ENCODE measurements around the gene NRXN2. TPM values are rescaled to one million over a fixed set of nuclear protein-coding genes. Genes with fewer than 3 reads are reported as not detected.

Gene NRXN2
- total RNA-seq, 2 donors from 2014 or later = 0.74 to 1.3 TPM

DNA sequence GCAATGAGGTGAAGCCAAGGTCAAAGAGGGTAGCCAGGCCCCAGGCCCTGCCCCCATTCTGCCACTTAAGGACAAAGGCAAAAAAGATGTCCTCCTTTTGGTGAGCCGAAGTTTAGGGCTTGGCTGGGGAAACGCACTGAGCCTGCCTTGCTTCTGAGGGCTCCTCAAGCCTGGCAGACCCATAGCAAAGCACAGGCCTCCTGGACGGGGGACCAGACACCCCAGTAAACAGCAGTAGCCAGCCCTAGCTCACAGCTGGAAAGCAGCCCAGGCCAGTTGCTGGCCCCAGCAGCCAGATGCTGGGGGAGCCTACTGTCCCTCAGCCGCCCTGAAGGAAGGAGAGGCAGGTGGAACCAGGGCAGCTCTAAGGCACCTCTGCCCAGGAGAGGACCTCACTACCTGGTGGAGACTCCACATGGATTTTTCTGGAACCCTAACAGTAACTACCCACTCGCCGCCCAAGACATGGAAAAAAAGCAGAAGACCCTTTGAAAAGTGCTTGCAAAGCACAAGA, 40.6 kb upstream of the NRXN2 start:
- Mint-ChIP-seq H3K27me3 (no peaks in the 10 kb centered on the region), H3K27ac (peak overlapping the region; percentile 83 to 98), H3K36me3 (peaks cover 27% of the 10 kb centered on the region), H3K9me3 (no peaks in the 10 kb centered on the region), H3K4me3 (peak overlapping the region; percentile 75), H3K4me1 (ENCODE audit: low read depth in 2 of 2) (peaks cover 77 to 78% of the 10 kb centered on the region in 2 donors)
- DNase-seq (ENCODE audit: low spot score) (peak; percentile 60), ATAC-seq (peak in 1 of 2 donors; percentile 1)

DNA sequence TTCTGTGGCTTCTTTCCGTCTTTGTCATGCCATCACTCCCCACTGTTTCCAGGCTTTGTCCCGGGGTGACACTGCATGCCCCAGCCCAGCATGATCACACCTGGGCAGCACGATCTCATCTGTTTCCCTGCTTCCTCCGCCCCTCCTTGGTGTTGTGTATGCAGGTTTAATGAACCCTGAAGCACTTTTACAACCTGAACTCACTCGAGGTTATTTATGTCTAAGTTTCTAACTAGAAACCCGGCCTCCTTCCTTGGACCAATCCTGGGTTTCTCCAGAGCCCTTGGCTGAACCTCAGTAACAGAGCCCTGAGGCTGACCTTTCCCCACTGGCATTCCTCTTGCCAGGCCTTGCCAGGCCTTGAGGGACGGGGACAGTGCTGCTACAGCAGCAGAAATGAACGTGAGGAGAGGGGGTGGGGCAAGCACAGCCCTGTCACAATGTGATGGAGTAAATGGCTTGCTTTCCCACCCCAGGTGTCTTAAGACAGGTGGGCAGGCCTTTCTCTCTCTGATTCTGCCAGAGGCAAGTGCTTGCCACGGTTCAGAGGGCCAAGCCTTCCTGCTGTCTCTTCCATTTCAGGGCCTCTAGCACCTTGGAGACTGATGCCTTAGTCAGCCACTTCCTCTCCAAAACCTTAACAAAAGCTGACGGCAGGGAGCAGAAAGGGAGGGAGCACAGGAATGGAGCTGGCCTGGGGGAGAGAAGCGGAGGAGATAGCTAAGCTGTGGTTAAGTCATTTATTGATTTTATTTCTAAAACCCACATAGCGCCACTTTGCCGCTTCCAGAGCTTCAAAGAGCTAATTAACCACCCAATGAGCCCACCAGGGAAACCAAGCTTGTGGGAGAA, 39.9 kb upstream of the NRXN2 start:
- Mint-ChIP-seq H3K27ac (peak overlapping the region; percentile 83 to 98), H3K27me3 (no peaks in the 10 kb centered on the region), H3K4me1 (ENCODE audit: low read depth in 2 of 2) (peaks cover 71 to 72% of the 10 kb centered on the region in 2 donors), H3K4me3 (peak overlapping the region; percentile 75), H3K36me3 (peaks cover 20% of the 10 kb centered on the region), H3K9me3 (no peaks in the 10 kb centered on the region)
- ATAC-seq (peak in 1 of 2 donors; percentile 31), DNase-seq (ENCODE audit: low spot score) (peak; percentile 49)

- Mint-ChIP-seq H3K4me1 (ENCODE audit: low read depth in 2 of 2) (peaks cover 69 to 71% of the 10 kb centered on the region in 2 donors), H3K27ac (peak overlapping the region; percentile 83 to 98), H3K36me3 (peaks cover 18% of the 10 kb centered on the region), H3K9me3 (no peaks in the 10 kb centered on the region), H3K27me3 (no peaks in the 10 kb centered on the region), H3K4me3 (peak overlapping the region; percentile 75)
- peak; percentile 55 for DNase-seq (ENCODE audit: low spot score)
- ATAC-seq = peak; percentile 21 to 33
Observed at GRCh38 chr11:64762277-64762673, 39.3 kb upstream of the NRXN2 start.

DNA sequence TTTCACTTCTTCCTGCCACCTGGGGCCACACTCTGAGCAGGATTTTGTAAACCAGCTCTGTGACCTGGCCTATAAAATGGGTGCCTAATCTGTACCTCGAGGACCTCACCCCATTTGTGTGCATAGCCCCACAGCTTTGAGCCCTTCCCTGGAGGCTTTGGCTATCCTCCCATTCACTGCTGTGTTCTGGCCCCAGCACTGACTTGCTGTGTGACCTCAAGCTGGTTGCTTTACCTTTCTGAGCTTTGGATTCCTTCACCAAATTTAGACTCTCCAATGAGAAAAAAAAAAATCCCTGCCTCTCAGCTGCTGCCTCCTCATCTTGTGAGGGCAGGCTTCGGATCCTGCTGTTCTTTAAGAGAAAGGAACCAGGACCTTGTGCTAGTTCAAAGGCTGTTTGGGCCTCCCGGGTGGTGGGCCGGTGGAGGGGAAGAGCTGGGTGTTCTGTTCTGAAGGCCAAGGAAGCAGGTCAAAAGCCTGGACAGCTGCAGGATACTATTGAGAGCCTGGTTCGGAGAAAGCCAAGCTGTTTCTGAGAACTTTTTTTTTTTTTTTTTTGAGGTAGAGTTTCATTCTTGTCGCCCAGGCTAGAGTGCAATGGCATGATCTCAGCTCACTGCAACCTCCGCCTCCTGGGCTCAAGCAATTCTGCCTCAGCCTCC, 37.9 kb upstream of the NRXN2 start:
- H3K9me3 Mint-ChIP-seq = no peaks in the 10 kb centered on the region
- H3K36me3 Mint-ChIP-seq = peaks cover 18% of the 10 kb centered on the region
- DNase-seq (ENCODE audit: low spot score) (peak; percentile 22), ATAC-seq (peak; percentile 11 to 29)
- peak overlapping the region; percentile 55 for H3K4me3 Mint-ChIP-seq
- peaks cover 59 to 63% of the 10 kb centered on the region in 2 donors for H3K4me1 Mint-ChIP-seq (ENCODE audit: low read depth in 2 of 2)
- peak overlapping the region; percentile 83 to 98 for H3K27ac Mint-ChIP-seq
- H3K27me3 Mint-ChIP-seq = no peaks in the 10 kb centered on the region

DNA sequence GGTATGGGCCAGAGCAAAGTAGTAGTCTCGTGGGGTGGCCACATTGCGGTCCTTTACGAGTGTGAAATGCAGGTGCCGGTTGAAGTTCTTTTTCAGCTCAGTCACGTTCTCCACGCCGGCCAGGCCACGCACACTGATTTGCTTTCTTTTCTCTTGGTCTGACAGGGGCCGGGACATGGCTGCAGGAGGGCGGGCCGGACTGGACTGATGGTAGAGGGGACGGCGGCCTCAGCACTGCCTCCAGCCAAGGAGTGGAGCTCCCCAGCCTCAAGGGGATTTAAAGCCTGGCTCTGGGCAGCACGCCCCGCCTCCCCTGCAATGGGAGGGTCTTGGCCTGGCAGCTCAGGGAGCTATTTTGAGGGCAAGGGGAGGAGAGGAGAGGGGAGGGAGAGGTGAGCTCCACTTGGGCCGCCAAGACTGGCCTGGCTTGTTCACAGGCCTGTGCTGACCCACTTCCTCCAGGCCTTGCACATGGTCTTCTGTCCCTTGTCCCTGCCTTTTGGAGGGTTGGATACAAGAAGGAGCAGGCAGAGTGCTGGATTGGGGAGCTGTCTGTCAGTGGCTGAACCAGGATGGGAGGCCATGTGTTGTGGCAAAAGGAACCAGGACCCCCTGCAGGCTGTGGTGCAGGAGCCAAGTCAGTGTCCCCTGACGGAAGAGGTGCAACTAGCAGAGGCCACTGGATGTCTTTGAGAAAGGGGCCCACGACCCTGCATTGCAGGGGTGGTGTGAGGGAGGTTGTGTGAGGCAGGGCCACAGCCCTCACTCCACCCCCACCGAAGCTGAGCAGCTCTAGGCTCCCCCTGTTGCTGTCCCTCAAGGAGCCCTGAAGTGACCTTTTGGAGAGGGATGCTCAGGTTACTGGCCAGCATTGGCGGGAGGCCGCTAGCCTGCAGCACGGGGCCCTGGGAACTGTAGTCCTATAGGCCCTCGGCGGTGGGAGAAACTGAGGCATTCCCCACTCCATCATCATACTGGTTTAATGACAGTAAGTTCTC, 37.0 kb upstream of the NRXN2 start, which contains the start of gene PYGM:
Gene PYGM (minus strand): TSS at position 253 of the 998 bp plus-strand sequence. CDS start 76 bp downstream, at position 177.
- ATAC-seq (no peak), DNase-seq (ENCODE audit: low spot score) (peak; percentile 60)
- Mint-ChIP-seq H3K4me3 (peak within 1 kb of the TSS; percentile 55), H3K9me3 (no peaks in the 10 kb centered on the region), H3K36me3 (peaks cover 14% of the 10 kb centered on the region), H3K27ac (peak within 1 kb of the TSS; percentile 83 to 98), H3K4me1 (ENCODE audit: low read depth in 2 of 2) (peaks cover 54 to 57% of the 10 kb centered on the region in 2 donors), H3K27me3 (no peaks in the 10 kb centered on the region)

DNA sequence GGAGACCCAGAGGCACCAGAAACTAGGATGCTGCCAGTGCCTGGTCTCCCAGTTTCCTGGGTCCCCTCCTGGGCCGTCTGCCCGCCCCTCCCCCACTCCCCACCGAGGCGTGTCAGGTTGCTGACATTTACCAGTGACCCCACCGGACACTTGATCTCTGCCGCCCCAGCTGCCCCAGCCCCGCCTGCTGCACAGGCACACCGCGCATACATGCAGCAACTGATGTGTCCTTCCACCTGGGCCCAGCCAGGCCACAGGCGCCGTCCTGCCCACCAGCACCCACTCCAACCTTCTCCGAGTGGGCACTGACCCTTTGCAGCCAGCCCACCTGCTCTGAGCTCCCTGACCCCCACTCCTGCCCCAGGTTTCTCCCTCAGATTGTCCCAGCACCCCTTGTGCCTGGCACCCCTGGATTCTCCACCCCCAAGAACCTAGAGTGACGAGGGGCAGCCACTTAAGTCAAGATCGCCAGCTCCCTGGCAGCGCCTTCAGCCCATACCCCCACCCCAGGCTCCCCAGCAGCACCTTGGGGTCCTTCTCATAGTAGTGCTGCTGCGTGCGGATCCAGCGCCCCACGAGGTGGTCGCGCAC, 36.2 kb upstream of the NRXN2 start:
- no peak for ATAC-seq
- H3K36me3 Mint-ChIP-seq = peaks cover 6% of the 10 kb centered on the region
- no peak overlapping the region for H3K4me3 Mint-ChIP-seq
- peak; percentile 57 for DNase-seq (ENCODE audit: low spot score)
- H3K27ac Mint-ChIP-seq = peak overlapping the region; percentile 78 to 83
- no peaks in the 10 kb centered on the region for H3K27me3 Mint-ChIP-seq
- H3K9me3 Mint-ChIP-seq = no peaks in the 10 kb centered on the region
- peaks cover 46 to 49% of the 10 kb centered on the region in 2 donors for H3K4me1 Mint-ChIP-seq (ENCODE audit: low read depth in 2 of 2)

DNA sequence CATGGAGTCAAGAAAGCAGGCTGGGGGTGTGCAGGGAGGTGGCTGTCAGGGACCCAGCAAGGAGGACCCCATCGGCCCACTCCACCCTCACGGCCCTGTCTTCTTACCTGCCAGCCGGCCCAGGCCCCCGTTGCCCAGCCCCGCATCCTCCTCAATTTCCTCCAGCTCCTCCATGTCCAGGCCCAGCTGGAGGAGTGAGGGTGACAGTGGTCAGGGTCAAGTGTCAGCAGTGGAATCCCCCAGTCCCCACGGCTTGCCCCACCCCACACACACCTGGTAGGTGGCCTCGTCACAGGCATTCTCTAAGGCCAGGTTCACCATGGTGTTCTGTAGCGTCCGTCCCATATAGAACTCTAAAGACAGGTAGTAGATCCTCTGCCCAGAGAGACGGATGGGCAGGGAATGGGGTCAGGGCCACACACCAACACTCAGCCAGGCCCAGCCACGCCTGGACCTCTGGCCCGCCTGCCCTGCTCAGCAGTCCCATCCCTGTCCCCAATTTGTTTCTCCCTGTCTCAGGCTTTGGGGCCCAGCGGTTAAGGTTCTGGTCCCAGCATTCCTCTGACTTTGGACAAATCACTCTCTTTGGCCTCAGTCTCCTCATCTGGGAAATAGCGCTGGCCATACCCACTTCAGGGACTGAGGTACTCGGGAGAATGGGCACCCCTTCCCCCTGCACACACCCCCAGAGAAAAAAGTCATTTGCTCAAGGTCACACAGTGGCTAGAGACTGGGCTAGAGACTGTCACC, 35.5 kb upstream of the NRXN2 start:
- no peaks in the 10 kb centered on the region for H3K27me3 Mint-ChIP-seq
- H3K27ac Mint-ChIP-seq = peak overlapping the region in 1 of 2 donors; percentile 14
- DNase-seq (ENCODE audit: low spot score) = no peak
- no peak for ATAC-seq
- H3K36me3 Mint-ChIP-seq = peaks cover 6% of the 10 kb centered on the region
- H3K4me1 Mint-ChIP-seq (ENCODE audit: low read depth in 2 of 2) = peaks cover 39 to 42% of the 10 kb centered on the region in 2 donors
- no peaks in the 10 kb centered on the region for H3K9me3 Mint-ChIP-seq
- no peak overlapping the region for H3K4me3 Mint-ChIP-seq

DNA sequence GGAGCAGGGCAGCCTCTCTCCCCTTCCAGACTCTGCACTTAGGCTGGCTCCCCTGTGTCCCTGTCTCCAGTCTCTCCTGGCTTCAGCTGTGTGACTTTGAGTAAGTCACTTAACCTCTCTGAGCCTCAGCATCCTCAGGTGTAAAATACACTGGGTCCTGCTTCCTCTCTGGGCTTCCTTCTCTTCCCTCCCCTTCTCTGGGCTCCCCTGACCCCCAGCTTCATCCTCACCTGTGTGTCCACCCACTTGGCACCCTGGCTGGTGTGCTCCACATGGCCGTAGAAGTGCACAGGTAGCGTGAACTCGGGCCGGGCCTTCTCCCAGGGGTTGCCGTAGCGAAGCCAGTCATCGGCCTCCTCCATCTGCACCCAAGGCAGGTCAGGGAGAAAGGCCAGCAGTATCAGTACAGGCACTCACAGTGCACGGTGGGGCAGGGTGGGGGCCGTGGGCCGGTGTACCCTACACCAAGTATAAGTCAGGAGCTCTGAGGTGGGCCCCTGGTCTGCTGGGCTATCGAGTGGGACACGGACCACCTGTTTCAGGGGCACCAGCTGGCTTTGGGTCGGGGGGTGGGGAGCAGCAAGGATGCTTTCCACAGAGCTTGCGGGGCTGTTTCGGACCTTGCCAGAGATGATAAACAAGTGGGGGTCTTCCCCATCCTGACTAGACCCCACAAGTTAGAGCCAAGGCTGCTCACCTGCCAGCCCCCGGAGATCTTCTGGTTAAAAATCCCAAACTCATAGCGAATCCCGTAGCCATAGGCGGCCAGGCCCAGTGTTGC, 34.7 kb upstream of the NRXN2 start:
- DNase-seq (ENCODE audit: low spot score) (no peak), ATAC-seq (no peak)
- peaks cover 5% of the 10 kb centered on the region for H3K36me3 Mint-ChIP-seq
- peaks cover 31 to 38% of the 10 kb centered on the region in 2 donors for H3K4me1 Mint-ChIP-seq (ENCODE audit: low read depth in 2 of 2)
- no peaks in the 10 kb centered on the region for H3K9me3 Mint-ChIP-seq
- peak overlapping the region in 1 of 2 donors; percentile 21 for H3K27ac Mint-ChIP-seq
- no peaks in the 10 kb centered on the region for H3K27me3 Mint-ChIP-seq
- H3K4me3 Mint-ChIP-seq = no peak overlapping the region

GRCh38 chr11:64755681-64756361, 32.8 kb upstream of the NRXN2 start:
- Mint-ChIP-seq H3K27ac (no peak overlapping the region), H3K36me3 (no peaks in the 10 kb centered on the region), H3K9me3 (no peaks in the 10 kb centered on the region), H3K4me3 (no peak overlapping the region), H3K4me1 (ENCODE audit: low read depth in 2 of 2) (peaks cover 14 to 28% of the 10 kb centered on the region in 2 donors), H3K27me3 (no peaks in the 10 kb centered on the region)
- no peak for ATAC-seq
- DNase-seq (ENCODE audit: low spot score) = peak; percentile 58

- Mint-ChIP-seq H3K4me1 (ENCODE audit: low read depth in 2 of 2) (peaks cover 9 to 30% of the 10 kb centered on the region in 2 donors), H3K4me3 (no peak overlapping the region), H3K9me3 (no peaks in the 10 kb centered on the region), H3K27me3 (no peaks in the 10 kb centered on the region), H3K36me3 (no peaks in the 10 kb centered on the region), H3K27ac (no peak overlapping the region)
- no peak for DNase-seq (ENCODE audit: low spot score)
- no peak for ATAC-seq
Observed at GRCh38 chr11:64754919-64755662, 32.1 kb upstream of the NRXN2 start.
